Heart left ventricle (tissue), 13 donors: Measurements from ENCODE around the gene MEF2A.

ENCODE experiments used
- CTCF ChIP-seq, 12 donors: fragments of 200-600 bp; sonication (generic) in 4 of 12; IDR thresholded peaks; one replicate each; pipeline versions ENCODE4 v1.5.0 to v1.8.0; 2018 to 2022; ENCODE audit warnings: antibody characterized with exemption in 12 of 12, mild to moderate bottlenecking in 5 of 12
- POLR2A ChIP-seq, 2 donors: fragments of 450-650 bp; IDR thresholded peaks; one replicate each; pipeline ENCODE4 v1.6.1; 2017; ENCODE audit warnings: antibody characterized with exemption in 2 of 2, mild to moderate bottlenecking in 2 of 2, moderate library complexity in 2 of 2
- donor health status: ischemic (EF 13 %, LVEDD 7.1; RV severe dilation, severe dysfunction).
- donor health status: DM: no; HTN: yes; CAD: no.
- donor health status: DM: no; HTN: no; CAD: no.
- donor health status: ischemic (EF 25% LVEDD 6.9; RV normal size, moderate dysfunction).
- donor health status: ischemic (EF 25% LVEDD 5.7; RV mildly dilated, moderate dysfunction).
- donor health status: ischemic (EF 35%, LVEDD 5.7; RV mildly dilated, moderate dysfunction).
- donor health status: nonischemic (EF 11% LVEDD 7.7; RV severe dilation, severe dysfunction).
- donor health status: DM: yes; HTN: yes; CAD: no.
- donor health status: PGD.
- donor health status: ischemic (EF 29% LVEDD 5.4; RV normal size, mild dysfunction).
- donor health status: nonischemic (EF 23%, LVEDD 6.1; RV moderate dilation, normal function).

- TF ChIP-seq CTCF (IDR thresholded peaks at IDR 0.05): no peak
- no peak for TF ChIP-seq POLR2A (IDR thresholded peaks at IDR 0.05)
Observed at GRCh38 chr15:99604865-99605264, 39.1 kb downstream of the MEF2A start.
